Bronchial epithelial cell (primary cell): ENCODE results near the gene MPV17. TPM values are rescaled to one million over a fixed set of nuclear protein-coding genes. Genes with fewer than 3 reads are reported as not detected.

Source experiments
- DNase-seq: peaks from one replicate; pipeline ENCODE4 v3.0.0-alpha.2; 2010; ENCODE audit warnings: low read depth
- FAIRE-seq: peaks from 2 replicates; lab custom pipeline; 2011; peaks lifted over from hg19 to GRCh38; lab: Jason Lieb, UNC
- H3K27me3 ChIP-seq: 2 replicates; pipeline ENCODE4 v1.5.1; 2011; ENCODE audit warnings: low read length; ENCODE audit not compliant: control insufficient read depth, insufficient read depth
- H3K36me3 ChIP-seq: 2 replicates; pipeline ENCODE4 v1.5.1; 2011; ENCODE audit warnings: low read length; ENCODE audit not compliant: control insufficient read depth, insufficient read depth
- H3K4me3 ChIP-seq: 2 replicates; pipeline ENCODE4 v1.5.1; 2011; ENCODE audit warnings: mild to moderate bottlenecking, low read depth, low read length, control low read depth
- total RNA-seq: library from RNA; depleted of rRNA; stranded (reverse); fragments of >200 nt; gene quantifications from 2 replicates; pipeline ENCODE4 v1.2.1, GENCODE V29; 2014
- TF ChIP-seq, protein P1 (sequence below): IDR thresholded peaks from 2 replicates; pipeline ENCODE4 v1.5.1; 2011; ENCODE audit warnings: mild to moderate bottlenecking, moderate library complexity, low read length, control low read depth, inconsistent platforms; ENCODE audit not compliant: insufficient read depth, severe bottlenecking

Gene MPV17
- total RNA-seq, 1 donor from 2014 or later, result 55.3 TPM

DNA sequence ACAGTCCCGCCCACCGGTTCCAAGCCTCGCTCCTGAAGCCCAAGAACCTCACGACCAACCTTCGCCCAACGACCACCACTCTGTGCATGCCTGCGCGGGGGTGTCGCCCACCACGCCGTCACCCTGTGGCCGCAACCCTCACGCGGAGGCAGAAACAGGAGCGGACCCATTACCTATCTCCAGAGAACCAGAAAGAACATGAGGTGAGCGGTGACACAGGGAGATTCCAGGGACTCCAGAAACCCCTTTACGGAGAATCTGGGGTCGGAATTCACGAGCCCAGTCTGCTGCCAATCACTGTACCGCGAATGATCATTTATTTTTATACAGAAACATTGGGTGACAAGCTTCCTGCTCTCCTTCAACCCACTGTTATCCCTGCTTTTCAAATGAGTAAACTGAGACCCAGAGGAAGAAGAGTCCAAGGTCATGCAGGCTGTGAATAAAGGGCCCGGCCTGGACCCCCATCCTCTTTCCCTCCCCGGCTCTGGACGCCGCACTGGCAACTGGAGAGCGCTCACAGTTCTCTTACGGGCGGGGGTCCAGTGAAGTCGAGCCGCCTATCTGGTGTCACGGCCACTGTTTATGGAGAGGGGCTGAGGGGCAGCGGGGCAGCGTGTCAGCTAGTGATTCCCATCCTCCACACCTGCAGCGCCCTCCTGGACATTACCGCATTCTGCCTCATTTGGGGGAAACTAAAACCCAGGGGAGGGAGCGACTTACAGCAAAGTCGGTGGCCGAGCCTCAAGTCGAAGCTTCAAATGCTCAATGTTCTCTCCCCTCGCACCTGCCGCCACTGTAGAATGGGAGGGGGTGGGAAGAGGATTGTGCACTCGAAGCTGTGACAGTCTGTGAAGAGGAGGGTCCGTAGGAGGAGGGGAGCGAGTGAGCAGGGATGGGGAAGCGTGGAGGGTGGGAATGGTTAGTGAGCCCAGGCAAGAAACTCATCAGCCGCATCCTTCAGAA lies 59.3 kb downstream of the MPV17 start:
- FAIRE-seq (no peak), DNase-seq (no peak)
- Histone ChIP-seq H3K27me3 (peaks cover 53% of the 10 kb centered on the region), H3K36me3 (no peaks in the 10 kb centered on the region), H3K4me3 (peak overlapping the region; percentile 29)
- TF ChIP-seq, protein P1, sequence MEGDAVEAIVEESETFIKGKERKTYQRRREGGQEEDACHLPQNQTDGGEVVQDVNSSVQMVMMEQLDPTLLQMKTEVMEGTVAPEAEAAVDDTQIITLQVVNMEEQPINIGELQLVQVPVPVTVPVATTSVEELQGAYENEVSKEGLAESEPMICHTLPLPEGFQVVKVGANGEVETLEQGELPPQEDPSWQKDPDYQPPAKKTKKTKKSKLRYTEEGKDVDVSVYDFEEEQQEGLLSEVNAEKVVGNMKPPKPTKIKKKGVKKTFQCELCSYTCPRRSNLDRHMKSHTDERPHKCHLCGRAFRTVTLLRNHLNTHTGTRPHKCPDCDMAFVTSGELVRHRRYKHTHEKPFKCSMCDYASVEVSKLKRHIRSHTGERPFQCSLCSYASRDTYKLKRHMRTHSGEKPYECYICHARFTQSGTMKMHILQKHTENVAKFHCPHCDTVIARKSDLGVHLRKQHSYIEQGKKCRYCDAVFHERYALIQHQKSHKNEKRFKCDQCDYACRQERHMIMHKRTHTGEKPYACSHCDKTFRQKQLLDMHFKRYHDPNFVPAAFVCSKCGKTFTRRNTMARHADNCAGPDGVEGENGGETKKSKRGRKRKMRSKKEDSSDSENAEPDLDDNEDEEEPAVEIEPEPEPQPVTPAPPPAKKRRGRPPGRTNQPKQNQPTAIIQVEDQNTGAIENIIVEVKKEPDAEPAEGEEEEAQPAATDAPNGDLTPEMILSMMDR, result no peak

DNA sequence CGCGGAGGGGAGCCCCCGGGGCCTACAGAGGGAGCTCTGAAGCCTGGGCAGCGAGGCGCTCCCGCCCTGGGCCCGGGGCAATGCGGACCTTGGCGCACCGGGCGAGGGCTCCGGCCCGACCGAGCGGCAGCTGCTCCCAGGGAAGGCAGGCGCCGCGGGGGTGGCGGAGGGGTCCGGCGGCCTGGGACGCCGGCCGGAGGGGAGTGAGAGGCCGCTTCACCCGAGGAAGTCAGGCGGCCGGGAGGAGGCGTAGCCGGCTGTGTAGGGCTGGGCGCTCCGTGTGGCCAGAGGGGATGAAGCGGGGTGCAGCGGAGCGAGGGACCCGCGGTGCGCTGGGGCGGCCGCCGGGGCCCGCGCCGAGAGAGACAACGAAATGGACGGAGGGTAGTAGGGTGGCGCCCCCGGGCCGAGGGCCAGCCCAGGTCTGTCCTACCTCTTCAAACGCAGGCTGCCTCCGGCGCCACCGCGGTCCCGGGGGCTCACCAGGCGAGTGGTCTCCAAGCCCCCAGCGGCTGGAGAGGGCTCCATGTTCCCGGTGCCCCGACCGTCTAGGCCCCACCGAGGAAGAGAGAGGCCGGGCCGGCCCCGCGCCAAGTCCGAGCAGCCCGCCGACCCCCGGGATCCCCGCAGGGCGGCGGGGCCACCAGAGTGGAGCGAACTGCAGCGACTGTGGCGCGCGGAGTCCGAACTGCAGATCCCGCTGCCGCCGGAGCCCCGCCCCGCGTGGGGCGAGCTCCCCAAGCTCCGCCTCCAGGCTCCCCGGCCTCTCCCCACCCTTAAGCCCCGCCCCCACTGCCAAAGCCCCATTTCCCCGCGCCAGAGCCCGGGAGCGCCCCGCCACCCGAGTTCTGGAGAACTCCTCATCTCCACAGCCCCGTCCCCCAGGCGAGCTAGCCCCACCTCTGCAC lies 60.3 kb downstream of the MPV17 start, which contains the start of gene SLC30A3:
Gene SLC30A3 (minus strand): TSS at position 669 of the 908 bp plus-strand sequence. CDS start 141 bp downstream, at position 528.
- Histone ChIP-seq H3K4me3 (peak within 1 kb of the TSS; percentile 29), H3K27me3 (peaks cover 53% of the 10 kb centered on the region), H3K36me3 (no peaks in the 10 kb centered on the region)
- DNase-seq (peak; percentile 19), FAIRE-seq (no peak)
- TF ChIP-seq, protein P1, result no peak

DNA sequence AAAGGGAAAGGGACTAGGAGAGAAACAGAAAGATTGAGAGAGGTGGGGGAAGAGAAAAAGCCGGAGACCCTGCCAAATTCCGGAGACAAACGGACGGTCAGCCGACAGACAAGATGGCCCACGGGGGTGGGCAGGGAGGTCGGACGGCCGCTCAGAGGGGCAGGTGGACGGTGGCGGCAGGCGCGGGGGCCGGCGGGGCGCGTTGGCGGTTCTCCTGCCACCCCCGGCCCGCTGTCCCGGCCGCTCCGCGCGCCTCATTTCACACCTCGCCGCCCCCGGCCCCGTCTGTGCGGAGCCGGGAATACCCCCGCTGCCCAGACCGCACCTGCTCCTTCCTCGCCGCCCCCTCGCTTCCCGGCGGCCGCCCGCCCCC lies 61.0 kb downstream of the MPV17 start:
- peaks cover 53% of the 10 kb centered on the region for H3K27me3 ChIP-seq
- TF ChIP-seq, protein P1, result no peak
- FAIRE-seq (no peak), DNase-seq (no peak)
- H3K36me3 ChIP-seq, result no peaks in the 10 kb centered on the region
- no peak overlapping the region for H3K4me3 ChIP-seq

DNA sequence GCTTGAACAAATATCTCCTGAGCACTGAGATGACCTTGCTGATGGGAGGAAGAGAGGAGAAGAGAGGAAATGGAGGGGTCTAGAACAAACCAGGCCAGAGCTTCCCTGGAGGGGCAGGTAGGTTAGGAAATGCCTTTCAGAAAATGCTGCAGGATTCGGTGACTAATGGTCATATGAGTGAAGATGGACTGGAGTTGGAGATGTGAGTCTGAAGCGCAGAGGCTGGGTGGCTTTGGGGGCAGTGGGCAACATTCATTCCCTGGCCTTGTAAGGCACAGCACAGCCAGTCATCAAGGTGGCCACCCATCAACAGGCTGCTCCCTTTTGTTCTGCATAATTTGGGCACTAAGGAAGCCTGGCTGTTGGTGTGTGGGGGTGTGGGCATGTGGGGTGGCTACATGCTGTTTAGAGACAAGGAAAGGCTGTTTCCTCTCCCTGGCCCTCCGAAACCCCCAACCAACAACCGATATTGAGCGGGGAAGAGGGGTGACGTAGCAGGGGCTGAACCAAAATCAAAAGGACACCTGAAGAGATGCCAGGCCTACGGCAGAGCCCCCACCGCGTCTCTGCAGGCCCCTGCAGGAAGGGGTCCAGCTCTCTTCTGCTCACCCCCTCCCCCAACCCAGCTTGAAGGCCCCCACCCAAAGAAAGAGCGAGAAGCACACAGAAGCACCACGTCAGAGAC lies 61.5 kb downstream of the MPV17 start:
- DNase-seq (no peak), FAIRE-seq (peak; percentile 52)
- TF ChIP-seq, protein P1, result no peak
- H3K27me3 ChIP-seq, result peaks cover 53% of the 10 kb centered on the region
- no peaks in the 10 kb centered on the region for H3K36me3 ChIP-seq
- H3K4me3 ChIP-seq, result no peak overlapping the region

Other genes with a start within 250 kb of the MPV17 start
- gene EMILIN1, start 244.5 kb downstream of the MPV17 start, total RNA-seq, result under 0.01 and 1.6 TPM in 2 replicates
- gene KHK, start 236.3 kb downstream of the MPV17 start, total RNA-seq, result 0.53 and 0.77 TPM in 2 replicates
- gene CGREF1, start 204.0 kb downstream of the MPV17 start, total RNA-seq, result 0.26 and 0.53 TPM in 2 replicates
- gene ABHD1, start 199.3 kb downstream of the MPV17 start, total RNA-seq, result not detected in 2 replicates
- 46.1 and 69.3 TPM in 2 replicates for gene PREB, start 188.5 kb downstream of the MPV17 start, total RNA-seq
- not detected in 2 replicates for gene PRR30, start 183.7 kb downstream of the MPV17 start, total RNA-seq
- under 0.01 TPM in 1 of 2 replicates, not detected in the other for gene TCF23, start 174.1 kb downstream of the MPV17 start, total RNA-seq
- 184 and 257 TPM in 2 replicates for gene ATRAID, start 111.1 kb downstream of the MPV17 start, total RNA-seq
- gene SLC5A6, start 110.8 kb downstream of the MPV17 start, total RNA-seq, result 6.3 and 21.1 TPM in 2 replicates
- gene CAD, start 105.7 kb downstream of the MPV17 start, total RNA-seq, result 21.6 and 24.3 TPM in 2 replicates
- not detected in 2 replicates for gene SLC30A3, start 60.0 kb downstream of the MPV17 start, total RNA-seq
- gene DNAJC5G, start 47.7 kb downstream of the MPV17 start, total RNA-seq, result not detected in 2 replicates
- gene TRIM54, start 40.7 kb downstream of the MPV17 start, total RNA-seq, result not detected in 2 replicates
- 0.51 and 1.8 TPM in 2 replicates for gene UCN, start 14.7 kb downstream of the MPV17 start, total RNA-seq
- 19.2 and 20.9 TPM in 2 replicates for gene GTF3C2, start 33.7 kb upstream of the MPV17 start, total RNA-seq
- 29.7 and 32.4 TPM in 2 replicates for gene EIF2B4, start 47.2 kb upstream of the MPV17 start, total RNA-seq
- gene SNX17, start 47.5 kb upstream of the MPV17 start, total RNA-seq, result 99.3 and 102 TPM in 2 replicates
- 7.1 and 9.5 TPM in 2 replicates for gene ZNF513, start 57.6 kb upstream of the MPV17 start, total RNA-seq
- gene PPM1G, start 86.5 kb upstream of the MPV17 start, total RNA-seq, result 94.2 and 143 TPM in 2 replicates
- 93.7 and 125 TPM in 2 replicates for gene NRBP1, start 105.5 kb upstream of the MPV17 start, total RNA-seq
- 28.4 and 29.1 TPM in 2 replicates for gene KRTCAP3, start 119.3 kb upstream of the MPV17 start, total RNA-seq
- 5.0 and 5.5 TPM in 2 replicates for gene IFT172, start 166.6 kb upstream of the MPV17 start, total RNA-seq
- 7.6 and 8.1 TPM in 2 replicates for gene FNDC4, start 172.1 kb upstream of the MPV17 start, total RNA-seq
- gene GCKR, start 173.7 kb upstream of the MPV17 start, total RNA-seq, result not detected in 2 replicates